HG02763 (cell line): ENCODE measurements around the gene SMIM44.

ENCODE experiments used
- ATAC-seq: cut with Tn5 transposase; IDR thresholded peaks from one replicate; pipeline ENCODE4 v1.9.1; 2021; ENCODE audit warnings: mild to moderate bottlenecking, moderate library complexity; ENCODE audit not compliant: unreplicated experiment

SMIM44 gene

DNA sequence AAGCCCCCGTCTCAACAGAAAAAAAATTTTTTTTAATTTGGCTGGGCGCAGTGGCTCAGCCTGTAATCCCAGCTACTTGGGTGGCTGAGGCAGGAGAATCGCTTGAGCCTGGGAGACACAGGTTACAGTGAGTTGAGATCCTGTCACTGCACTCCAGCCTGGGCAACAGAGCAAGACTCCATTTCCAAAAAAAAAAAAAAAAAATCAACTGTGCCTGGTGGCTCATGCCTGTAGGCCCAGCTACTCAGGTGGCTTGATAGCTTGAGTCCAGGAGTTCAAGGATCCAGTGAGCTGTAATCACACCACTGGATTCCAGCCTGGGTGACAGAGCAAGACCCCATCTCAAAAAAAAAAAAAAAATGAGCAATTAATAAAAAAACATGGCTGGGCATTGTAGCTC lies 18.5 kb upstream of the SMIM44 start:
- ATAC-seq: no peak

DNA sequence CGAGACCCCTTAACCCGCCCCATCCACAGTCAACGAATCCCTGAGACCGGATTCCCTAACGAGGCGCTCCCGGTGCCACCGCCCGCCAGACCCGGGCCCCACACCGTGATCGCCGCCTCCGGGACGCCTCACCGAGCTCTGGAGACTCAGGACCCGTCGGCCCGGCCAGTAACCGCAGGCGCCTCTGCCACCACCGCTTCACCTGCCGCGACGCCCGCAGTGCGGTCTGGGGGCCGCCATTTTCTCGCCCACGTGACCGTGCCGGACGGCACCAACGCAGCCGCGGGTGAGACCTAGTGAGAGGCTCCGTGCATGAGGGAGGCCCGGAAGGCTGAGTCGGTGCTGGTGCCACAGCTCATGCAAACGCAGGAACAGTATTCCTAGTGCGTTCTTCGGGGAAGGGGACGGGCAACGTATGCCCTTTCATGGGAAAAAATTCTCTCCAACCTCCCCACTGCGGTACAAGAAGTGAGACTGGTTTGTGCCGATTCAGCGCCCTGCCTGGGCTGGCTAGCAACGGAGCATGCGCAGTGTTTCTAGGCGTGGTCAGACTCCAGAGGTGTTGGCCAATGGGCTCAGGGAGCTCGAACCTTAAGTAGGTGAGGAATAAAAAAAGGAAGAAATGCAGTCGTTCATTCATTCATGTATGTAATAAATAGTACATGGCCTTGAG lies 17.3 kb upstream of the SMIM44 start, which contains the start of gene DOHH:
DOHH (minus strand) TSS at position 246 of the 673 bp plus-strand sequence. CDS start 3,860 bp downstream, outside the sequence.
- peak; percentile 84 for ATAC-seq

DNA sequence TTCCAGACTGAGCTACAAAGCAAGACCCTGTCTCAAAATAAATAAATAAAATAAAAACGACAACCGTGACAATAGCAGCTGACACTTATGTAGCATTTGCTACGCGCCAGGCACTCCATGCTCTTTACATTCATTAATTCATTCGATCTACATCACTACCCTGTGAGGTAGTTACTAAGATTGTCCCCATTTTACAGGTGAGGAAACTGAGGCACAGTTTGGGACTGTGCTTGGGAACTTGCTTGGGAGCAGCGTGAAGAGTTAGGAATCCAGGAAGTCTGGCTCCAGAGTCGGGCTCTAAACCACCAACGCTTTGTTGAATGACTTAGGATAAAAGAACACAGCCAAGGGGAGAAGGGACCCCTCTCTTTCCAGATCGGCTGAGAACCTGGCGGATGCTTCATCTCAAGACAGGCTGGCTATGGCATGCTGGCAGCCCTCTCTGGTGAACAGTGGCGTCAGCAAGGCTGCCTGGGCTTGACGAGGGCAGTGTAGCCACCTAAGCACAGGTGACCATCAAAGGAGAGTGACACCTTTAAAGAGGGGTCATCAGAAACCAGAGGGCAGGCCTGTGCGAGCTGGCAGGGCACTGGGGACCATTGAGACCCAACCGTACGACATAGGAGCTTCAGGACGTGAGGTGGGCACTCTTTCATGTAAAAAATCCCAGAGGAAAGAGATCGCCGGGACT lies 16.6 kb upstream of the SMIM44 start:
- ATAC-seq: peak; percentile 6

GRCh38 chr19:3497757-3498520 lies 14.7 kb upstream of the SMIM44 start:
- no peak for ATAC-seq

DNA sequence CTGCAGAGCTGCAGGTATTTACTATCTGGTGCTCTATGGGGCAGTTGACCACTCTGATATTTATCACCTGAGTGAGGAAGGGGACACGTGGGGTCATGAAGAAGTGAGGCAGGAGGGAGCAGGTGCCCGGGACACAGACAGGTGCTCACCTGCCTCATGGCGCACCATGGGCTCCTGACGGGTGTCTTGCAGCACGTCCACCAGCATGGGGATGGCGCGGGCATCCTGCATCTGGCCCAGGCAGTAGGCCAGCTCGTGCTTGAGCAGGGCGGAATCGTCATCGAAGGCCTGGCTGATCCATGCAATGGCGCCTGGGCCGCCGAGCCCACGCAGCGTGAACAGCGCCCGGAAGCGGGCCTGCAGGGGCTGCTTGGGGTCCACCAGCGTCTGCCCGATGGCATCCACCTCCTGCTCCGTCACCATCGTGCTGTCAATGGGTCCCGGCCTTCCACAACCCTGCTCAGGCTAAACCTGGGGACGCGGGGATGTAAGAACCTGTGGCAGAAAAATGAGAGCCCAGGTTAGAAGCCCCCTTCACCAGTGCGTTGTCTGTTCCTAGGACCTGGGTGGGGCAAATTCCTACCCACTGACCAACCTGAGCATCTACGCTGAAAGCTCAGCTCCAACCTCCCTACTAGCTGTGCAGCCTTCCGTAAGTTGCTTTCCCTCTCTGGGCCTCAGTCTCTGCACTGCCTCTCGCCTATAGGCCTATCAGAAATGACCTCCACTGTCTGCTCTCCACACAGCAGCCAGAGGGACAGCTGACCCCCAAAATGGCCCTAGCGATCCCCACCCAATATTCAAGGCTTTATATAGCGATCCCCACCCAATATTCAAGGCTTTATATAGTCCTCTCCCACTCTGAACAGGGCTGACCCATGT lies 13.4 kb upstream of the SMIM44 start:
- ATAC-seq: no peak

DNA sequence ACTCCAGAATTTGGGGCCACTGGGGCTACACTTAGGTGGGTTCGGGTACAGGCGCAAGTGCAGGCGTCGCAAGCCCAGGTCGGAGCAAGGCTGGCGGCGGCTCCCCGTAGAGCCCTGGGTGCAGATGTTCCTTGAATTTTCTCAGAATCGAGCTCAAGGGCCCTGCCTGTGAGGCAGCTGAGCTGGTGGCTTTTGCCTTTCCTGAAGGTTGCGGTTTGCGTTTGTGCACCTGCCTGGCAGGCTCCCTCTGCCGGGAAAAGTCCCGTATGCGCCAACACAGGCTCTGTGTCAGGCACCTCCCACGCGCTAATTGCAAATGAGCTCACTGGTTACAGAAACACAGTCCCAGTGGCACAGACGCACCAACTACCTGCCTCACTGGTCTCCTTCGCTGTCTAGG lies 11.3 kb upstream of the SMIM44 start:
- no peak for ATAC-seq

- no peak for ATAC-seq
Measured at GRCh38 chr19:3494051-3494450, 10.8 kb upstream of the SMIM44 start.

DNA sequence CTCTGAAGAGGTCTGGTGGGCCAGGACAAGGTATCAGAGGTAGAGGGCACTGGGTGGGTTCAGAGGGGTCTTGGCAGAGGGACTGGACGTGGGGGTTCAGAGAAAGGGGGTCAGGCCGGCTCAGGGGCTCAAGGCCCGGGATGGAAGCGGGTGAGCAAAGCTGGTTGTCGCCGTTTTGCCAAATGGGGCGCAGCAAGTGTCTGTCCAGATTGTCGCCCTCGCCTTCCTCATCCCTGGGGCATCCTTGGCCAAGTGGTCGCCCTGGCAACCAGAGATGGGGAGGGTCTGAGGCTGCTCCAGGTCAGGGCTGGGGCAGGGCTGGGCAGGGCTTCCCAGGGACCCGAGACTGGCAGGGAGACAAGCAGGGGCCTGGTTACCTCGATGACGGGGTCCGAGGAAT lies 10.4 kb upstream of the SMIM44 start:
- ATAC-seq: no peak

GRCh38 chr19:3492919-3493318 lies 9.7 kb upstream of the SMIM44 start:
- ATAC-seq: no peak

GRCh38 chr19:3492131-3492839 lies 9.0 kb upstream of the SMIM44 start:
- ATAC-seq: no peak

- no peak for ATAC-seq
Measured at GRCh38 chr19:3491396-3492119, 8.3 kb upstream of the SMIM44 start.

GRCh38 chr19:3482507-3483225 lies 575 bp downstream of the SMIM44 start:
- ATAC-seq: no peak

DNA sequence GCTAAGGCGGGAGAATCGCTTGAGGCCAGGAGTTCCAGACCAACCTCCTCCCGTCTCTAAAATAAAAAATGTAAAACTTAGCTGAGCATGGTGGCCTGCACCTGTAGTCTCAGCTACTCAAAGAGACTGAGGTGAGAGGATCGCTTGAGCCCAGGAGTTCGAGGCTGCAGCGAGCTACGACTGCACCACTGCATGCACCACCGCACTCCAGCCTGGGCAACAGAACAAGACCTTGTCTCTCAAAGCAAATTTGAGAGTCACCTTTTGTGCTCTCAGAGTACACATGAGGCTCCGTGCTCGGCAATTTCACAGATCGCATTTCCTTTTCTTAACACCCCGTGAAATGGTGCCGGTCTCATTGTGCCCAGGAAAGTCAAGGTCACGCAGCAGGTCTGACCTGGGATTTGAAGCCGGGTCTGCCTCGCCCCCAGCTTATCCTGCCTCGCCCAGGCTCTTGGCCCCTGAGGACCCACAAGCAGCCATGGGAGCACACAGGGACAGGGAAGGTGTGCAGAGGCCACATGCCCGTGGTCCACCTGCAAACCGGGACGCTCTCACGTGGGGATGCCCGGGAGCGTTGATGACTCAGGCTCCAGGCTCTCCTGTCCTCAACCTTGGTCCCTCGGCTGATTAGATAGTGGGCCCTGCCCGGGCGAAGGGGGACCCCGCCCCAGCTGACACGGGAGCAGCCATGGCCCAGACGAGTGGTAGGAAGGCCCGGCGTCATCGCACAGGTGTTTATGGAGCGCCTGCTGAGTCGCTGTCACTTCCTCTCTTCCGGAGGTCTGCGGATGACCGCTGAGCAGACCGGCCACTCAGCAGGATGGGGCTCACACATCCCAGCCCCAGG lies 1.8 kb downstream of the SMIM44 start:
- no peak for ATAC-seq

DNA sequence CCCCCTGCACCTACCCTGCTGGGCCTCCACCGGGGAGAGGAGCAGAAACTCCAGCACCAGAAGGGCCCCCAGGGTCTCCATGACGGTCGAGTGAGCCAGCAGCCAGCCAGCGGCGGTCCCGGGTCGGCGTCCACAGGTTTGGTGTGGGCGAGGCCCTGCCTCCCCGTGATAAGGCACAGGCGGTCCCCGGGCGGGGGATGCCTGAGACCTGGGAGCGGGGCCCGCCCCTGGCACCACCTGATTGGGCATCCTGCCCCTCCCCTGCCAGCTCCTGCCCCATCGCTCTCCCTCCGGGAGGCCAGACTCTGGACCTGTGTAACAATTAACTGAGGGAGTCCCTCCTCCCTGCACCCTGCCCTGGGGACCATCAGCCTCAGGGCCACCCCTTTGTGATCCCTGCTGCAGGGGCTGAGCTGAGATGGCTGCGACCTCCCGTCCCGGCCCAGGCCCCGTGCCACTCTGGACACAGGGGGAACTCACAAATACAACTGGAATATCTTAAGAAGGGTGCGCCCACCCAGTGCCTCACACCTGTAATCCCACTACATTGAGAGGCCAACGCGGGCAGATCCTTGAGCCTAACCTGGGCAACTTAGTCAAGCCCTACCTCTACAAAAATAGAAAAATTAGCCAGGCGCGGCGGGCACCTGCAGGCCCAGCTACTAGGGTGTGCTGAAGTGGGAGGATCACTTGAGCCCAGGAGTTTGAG lies 2.7 kb downstream of the SMIM44 start, which contains the start of gene SMIM24:
SMIM24 (minus strand) TSS at position 143 of the 709 bp plus-strand sequence; CDS start at position 81, 62 bp downstream.
- ATAC-seq: no peak

DNA sequence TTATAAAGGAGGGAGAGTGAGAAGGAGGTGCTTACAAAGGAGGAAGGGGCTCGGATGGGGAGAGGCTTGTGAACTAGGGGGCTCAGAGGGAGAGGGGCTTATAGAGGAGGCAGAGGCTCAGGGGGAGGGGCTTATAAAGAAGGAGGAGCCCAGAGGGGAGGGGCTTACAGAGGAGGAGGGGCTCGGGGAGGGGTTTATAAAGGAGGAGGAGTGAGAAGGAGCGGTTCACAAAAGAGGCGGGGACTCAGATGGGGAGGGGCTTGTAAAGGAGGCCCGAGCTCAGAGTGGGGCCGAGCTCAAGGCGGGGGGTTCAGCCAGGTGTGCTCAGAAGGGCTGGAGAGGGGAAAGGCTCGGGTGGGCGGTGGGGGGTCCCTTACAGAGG lies 3.4 kb downstream of the SMIM44 start:
- no peak for ATAC-seq

- ATAC-seq: no peak
Measured at GRCh38 chr19:3479177-3479833, 3.9 kb downstream of the SMIM44 start.
